HG02798 (cell line): ENCODE results near the gene TRIM25.

Experiments used
- ATAC-seq: cut with Tn5 transposase; IDR thresholded peaks from one replicate; pipeline ENCODE4 v1.9.1; 2021; ENCODE audit warnings: mild to moderate bottlenecking; ENCODE audit not compliant: unreplicated experiment, poor library complexity

TRIM25 gene

DNA sequence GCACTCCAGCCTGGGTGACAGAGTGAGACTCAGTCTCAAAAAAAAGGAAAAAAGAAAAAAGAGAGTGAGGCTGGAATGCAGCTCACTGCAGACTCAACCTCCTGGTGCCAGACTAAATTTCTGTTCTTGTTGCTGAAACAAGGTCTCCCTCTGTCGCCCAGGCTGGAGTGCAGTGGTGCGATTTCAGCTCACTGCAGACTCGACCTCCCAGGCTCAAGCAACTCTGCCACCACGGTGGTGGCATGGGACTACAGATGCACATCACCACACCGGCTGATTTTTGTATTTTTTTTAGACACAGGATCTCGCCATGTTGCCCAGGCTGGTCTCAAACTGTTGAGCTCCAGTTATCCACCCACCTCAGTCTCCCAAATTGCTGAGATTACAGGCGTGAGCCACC lies 34.6 kb downstream of the TRIM25 start:
- ATAC-seq = no peak

DNA sequence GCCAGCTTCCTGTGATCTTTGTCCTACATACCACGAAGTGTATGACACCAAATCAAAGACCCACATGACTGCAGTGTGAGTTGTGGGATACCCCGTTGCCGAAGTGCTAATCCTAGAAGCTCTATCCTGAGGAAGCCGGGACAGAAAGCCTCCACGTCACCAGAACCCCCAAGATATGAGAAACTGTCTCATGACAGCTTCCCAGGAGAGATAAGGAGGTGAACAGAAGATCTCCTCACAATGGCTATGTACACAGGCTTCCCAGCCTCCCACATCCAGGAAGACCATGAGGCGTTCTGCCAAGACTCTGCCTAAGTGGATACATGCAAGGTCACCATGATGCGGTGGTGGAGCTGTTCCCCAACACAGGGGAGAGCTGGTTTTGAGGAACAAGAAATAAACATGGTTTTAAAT lies 37.1 kb downstream of the TRIM25 start:
- ATAC-seq = no peak

DNA sequence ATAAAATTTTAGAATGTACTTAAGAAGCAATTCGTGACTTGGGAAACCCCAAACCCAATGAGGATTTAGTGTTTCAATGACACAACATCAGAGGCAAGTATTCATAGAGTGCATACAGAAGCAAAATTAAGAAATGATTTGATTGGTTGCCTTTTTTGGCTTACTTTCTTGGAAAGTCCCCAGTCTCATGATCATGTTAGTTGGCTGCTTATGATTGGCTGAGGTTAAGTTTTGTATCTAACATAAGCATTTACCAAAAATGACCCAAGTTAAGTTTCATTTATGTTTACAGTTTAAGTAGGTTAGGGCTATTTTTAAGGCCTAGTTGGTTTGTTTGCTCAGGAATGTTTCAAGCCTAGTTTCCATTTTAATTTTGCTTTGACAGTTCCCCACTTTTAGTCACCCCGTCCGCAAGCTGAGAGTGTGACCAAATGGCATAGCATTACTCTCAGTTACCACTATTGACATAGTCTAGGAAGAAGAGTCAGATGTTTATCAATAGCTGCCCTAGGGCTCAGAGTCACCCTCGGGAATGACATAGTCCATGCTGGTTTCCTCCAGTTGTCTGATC lies 43.7 kb downstream of the TRIM25 start:
- no peak for ATAC-seq

DNA sequence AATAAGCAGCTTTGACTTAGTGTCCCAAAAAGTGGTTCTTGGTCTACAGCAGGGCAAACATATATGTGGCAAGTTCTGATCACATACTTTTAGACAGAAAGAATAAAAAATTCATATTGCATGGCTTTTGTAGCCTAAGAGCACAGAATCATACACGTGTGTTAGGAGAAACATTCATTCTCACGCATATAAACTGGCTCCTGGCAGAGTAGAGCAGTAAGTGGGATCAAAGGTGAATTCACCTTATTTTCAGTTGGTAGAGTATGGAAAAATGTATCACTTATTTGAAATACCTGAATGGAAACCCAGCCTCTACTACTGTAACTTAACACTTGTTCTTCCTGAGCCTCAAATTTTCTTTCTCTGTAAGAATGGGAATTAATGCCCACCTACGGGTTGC lies 45.1 kb downstream of the TRIM25 start:
- ATAC-seq = no peak

DNA sequence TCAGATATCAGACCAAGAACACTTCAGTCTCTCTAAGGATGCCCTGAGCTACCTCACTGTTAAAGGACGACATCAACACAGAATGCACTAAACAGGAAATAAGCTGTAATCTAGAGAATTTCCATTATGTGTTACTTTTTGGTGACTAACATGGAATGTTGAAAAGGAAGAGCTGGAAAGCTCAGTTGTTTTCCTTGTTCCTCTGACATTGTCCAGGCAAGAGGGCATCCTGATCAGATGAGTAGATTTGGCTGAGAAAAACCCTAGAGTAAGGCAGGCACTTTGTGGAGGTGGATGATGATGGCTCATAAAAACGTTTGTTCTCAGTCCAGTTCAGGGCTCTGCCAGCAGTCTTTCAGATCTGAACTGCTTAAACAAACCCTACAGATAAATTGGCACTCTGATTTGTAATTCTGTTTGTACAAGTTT lies 45.9 kb downstream of the TRIM25 start:
- no peak for ATAC-seq

DNA sequence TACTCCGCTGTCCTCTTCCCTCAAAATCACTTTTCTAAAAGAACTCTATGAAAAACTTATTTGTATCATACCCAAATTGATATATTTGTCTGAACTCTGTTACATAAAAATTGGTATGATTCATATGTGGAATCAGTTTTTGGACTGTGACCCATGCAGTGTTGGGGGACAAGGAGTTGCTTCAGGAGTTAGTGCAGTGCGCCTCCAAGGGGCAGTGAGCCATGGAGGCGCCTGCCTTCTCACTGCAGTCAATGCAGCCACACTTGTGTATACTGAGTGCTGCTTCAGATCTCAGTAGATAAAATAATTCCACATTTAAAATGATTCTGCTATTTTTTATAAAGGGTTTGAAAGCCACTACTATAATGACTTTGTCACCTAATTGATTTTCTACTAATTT lies 47.4 kb downstream of the TRIM25 start:
- ATAC-seq = no peak

DNA sequence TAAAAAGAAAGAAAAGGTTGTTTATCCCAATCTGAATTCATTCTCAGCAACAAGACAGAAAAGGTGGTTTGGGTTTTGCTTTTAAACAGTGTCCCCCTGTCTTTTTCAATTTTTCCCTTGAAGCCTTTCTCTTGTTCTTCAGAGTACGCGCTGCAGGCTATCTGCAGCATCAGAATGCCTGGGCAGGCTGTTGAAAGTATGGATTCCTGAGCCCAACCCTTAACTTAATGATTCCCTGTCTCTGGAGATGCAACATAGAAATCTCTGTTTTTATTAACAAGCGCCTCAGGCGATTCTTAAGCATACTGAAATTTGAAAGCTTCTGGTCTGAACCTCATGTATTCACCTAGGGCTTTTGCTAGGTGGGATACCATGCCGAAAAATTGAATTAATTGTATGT lies 47.8 kb downstream of the TRIM25 start:
- no peak for ATAC-seq

DNA sequence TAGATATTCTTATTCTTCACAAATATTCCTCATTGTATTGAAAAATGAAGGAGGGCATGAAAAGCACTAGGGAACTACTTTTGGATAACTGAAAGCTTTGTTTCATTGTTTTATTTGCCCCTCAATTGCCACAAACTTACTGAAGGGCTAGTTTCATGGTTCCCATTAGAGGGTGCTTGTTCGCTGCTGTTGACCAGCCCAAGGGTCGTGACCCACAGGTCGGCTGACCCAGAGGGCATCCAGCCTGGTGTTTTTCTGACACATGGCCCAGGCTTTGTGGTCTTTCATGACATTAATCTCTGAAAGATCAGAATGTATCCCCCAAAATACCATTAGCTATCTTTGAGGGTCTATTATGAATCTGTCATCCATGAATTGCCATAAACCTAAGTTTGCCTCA lies 49.9 kb downstream of the TRIM25 start:
- ATAC-seq = no peak

DNA sequence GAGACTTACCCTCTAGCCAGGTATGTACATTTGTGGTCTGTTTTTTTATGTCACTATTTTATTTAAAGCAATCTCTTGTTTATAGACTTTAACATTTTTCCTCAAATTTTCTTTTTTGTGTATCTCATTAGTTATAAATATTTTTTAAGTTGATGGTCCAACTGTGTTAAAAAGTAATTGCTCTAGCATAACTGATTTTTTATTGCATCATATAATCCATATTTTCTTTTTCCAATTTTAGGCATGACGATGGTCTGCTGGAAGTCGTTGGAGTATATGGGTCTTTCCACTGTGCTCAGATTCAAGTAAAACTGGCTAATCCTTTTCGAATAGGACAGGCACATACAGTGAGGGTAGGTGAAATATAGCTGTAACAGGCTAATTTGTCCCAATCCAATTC lies 52.0 kb downstream of the TRIM25 start:
- ATAC-seq = no peak

DNA sequence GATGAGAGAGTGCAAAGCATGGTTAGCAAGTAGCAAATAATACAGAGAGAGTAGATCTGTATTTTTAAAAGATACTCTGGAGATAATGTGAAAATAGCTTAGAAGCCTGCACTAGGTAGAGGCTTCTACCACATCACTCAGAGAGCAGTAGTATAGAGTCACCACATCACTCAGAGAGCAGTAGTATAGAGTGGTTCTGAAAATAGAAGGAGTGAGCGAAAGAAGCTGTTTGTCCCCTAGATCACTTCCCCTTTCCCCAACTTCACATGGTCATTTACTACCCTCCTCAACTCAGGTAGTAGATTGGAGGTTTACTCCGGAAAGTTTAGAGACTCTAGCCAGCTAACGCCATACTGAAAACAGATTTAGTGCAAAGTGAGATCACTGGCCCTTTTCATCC lies 62.8 kb downstream of the TRIM25 start:
- no peak for ATAC-seq

DNA sequence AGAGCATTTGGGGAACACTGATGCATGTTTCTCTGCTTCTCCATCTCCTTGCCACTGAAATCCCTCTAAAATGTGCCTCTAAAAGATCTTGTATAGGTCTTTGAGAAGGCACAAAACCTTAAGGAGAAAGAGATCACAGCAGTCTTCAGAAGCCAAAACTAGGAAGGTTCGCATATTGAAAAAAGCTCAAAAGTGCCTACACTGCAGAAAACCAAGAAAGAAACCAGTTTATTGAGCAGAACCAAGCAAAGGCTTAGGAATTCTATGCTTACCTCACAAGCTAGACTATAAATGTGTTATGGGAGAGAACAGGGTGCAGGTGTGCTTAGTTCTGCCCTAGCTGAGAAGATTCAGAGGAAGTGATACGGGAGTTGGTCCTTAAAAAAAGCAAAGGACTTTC lies 63.3 kb downstream of the TRIM25 start:
- no peak for ATAC-seq

DNA sequence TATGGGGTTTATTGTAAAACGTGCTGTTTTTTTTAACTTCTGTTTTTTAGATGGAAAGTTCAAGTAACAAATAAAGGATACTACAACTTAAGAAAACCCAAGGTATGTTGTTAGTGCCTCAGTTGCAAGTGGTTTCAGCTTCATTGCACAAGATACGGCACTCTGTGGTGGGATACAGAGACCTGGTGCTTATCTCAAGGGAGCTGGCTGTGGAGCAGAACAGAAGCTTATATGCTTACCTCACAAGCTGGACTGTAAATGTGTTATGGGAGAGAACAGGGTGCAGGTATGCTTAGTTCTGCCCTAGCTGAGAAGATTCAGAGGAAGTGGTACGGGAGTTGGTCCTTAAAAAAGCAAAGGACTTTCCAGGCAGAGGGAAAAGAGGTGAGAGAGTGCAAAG lies 64.7 kb downstream of the TRIM25 start:
- no peak for ATAC-seq

DNA sequence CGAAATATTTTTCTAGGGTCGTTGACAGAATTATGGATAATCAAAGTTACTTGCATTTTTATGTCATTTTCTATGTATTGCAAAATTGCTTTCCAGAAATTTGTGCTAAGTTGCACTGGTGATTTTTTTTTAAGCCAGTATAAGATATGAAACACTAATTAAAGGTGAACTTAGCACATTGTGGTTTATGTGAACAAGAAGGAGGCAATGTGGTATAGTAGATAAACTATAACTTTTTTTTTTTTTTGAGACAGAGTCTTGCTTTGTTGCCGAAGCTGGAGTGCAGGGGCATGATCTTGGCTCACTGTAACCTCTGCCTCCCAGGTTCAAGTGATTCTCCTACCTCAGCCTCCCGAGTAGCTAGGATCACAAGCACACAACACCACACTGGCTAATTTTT lies 66.7 kb downstream of the TRIM25 start:
- ATAC-seq = no peak

DNA sequence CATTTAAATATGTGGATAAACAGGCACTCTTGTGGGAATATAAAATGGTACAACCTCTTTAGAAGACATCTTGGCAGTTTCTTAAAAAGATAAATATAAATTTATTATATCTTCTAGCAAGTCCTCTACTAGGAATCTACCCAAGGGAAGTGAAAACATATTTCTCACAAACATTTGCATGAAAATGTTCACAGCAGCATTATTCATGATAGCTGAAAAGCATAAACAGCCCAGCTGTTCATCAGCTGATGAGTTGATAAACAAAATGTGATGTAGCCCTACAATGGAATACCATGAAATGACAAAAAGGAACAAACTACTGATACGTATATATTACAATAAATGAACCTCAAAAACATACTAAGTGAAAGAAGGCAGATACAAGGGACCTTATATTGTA lies 67.9 kb downstream of the TRIM25 start:
- peak; percentile 49 for ATAC-seq

DNA sequence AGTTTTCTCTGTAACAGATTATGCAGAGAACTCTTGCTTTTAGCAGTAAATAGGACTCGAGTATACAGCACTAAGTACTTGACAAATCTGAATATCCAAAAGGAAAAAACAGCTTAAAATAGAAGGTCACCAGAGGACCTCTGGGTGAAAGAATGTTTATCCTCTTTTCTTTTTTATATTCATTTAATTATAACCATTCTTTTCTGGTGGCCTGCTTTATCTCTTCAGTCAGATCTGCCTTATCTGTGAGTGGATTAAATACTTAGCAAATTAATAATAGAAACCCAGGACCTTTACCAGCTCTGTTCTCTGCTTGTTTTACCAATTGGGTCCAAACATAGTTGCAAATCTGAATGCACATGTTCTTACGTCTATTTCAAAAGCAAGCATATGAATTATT lies 71.3 kb downstream of the TRIM25 start:
- no peak for ATAC-seq

DNA sequence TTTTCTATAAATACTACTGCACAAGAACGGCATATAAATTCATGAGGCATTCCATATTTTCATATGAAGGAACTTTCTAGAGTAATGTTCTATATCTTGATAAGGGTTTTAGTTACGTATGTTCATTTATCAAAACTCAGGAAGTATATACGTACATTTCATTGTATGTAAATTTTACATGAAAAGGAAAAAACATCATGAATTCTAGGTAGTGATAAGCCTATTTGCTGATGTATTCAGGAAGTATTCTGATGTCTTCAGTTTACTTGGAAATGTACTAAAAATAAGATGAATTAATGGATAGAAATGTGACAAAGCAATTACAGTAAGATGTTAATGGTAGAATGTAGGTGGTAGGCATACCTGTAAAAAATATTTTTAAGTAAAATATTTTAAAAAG lies 75.2 kb downstream of the TRIM25 start:
- no peak for ATAC-seq
